GM19395 (cell line): ENCODE data around the gene RFX2.
"Not testable (repeated sequence)": the region's sequence is repeated elsewhere in the genome, so short reads cannot be mapped to it uniquely, and the experiment has no call there.

Experiments used
- ATAC-seq: cut with Tn5 transposase; IDR thresholded peaks from one replicate; pipeline ENCODE4 v1.9.1; 2021; ENCODE audit warnings: mild to moderate bottlenecking, moderate library complexity; ENCODE audit not compliant: unreplicated experiment

Gene RFX2

GRCh38 chr19:6110360-6110977 lies at the start of gene RFX2:
Gene RFX2, minus strand, starts transcription at chr19:6110500. Its CDS starts 63,004 bp downstream, at chr19:6047496.
- ATAC-seq = peak; percentile 90

GRCh38 chr19:6156033-6156432 lies 45.7 kb upstream of the RFX2 start:
- ATAC-seq = no peak

- ATAC-seq = no peak
These were observed 40.0 kb upstream of the RFX2 start for GRCh38 chr19:6150289-6150688.

GRCh38 chr19:6141217-6141616 lies 30.9 kb upstream of the RFX2 start:
- no peak for ATAC-seq

GRCh38 chr19:6138511-6138910 lies 28.2 kb upstream of the RFX2 start:
- no peak for ATAC-seq

- ATAC-seq = no peak
These were observed 27.8 kb upstream of the RFX2 start for GRCh38 chr19:6138066-6138465.

- no peak for ATAC-seq
These were observed 22.9 kb upstream of the RFX2 start for GRCh38 chr19:6133231-6133630.

- no peak for ATAC-seq
These were observed 22.2 kb upstream of the RFX2 start for GRCh38 chr19:6132482-6132881.

GRCh38 chr19:6127716-6128335 lies 17.5 kb upstream of the RFX2 start:
- ATAC-seq = no peak

GRCh38 chr19:6126335-6126974 lies 16.2 kb upstream of the RFX2 start:
- no peak for ATAC-seq

GRCh38 chr19:6125571-6125989 lies 15.3 kb upstream of the RFX2 start:
- no peak for ATAC-seq

- ATAC-seq = no peak
These were observed 8.7 kb upstream of the RFX2 start for GRCh38 chr19:6119031-6119430.

GRCh38 chr19:6118043-6118442 lies 7.7 kb upstream of the RFX2 start:
- ATAC-seq = no peak

GRCh38 chr19:6117534-6117933 lies 7.2 kb upstream of the RFX2 start:
- ATAC-seq = no peak

GRCh38 chr19:6116749-6117430 lies 6.6 kb upstream of the RFX2 start:
- no peak for ATAC-seq

- no peak for ATAC-seq
These were observed 5.7 kb upstream of the RFX2 start for GRCh38 chr19:6115992-6116391.

- ATAC-seq = no peak
These were observed 3.4 kb upstream of the RFX2 start for GRCh38 chr19:6113616-6114188.

GRCh38 chr19:6109947-6110346 lies 353 bp downstream of the RFX2 start:
- ATAC-seq = peak; percentile 8

- no peak for ATAC-seq
These were observed 1.3 kb downstream of the RFX2 start for GRCh38 chr19:6108721-6109633.

- ATAC-seq = not testable (repeated sequence)
These were observed 3.5 kb downstream of the RFX2 start for GRCh38 chr19:6106643-6107294.
